DMS 273 (cell line): ENCODE data around the gene ANKRD39.

Experiments
- DNase-seq: peaks from one replicate; lab custom pipeline; 2025; ENCODE audit not compliant: unreplicated experiment; lab: John Stamatoyannopoulos, UW

Gene ANKRD39

DNA sequence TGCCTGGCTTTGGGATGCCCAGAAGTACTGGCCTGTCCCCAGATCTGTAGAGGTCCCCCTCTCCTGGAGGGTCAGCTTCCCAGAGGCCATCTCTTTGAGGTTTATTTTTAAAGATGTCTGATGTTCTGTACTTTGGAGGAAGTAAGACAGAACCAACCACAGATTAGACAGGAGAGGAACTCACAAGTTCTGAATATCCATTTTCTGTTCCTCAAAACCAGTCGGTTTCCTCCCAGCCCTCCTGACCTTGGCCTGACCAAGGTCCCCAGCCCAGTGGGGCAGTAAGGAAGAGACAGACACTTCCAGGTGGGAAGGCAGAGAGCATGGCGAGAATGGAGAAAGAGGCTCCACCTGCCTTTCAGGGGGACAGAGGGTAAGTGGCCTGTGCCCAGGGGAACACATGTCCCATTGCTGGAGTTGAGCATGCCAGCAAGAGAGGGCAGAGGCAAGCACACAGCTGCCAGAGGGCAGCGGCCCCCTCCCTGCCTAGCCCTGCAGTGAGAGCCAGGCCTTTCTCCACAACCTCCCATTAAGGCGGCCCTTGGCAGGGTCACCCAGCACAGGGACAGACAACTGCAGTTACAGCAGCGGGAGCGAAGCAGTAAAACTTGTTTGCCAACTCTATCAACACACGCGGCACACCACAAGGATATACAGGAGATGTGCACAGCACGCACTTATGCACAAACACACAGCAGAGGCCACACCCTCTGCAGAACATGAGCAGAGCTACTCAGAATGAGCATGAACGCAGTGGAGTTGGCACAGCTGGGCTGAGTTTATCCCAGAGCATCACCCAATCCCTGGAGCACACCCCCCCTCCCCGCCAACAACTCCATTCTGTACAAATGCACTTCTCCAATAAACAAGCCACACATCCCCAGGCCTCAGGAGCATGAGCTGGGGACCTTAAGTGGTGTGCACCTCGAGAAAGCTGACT is 30.5 kb upstream of the ANKRD39 start:
- DNase-seq, result no peak

DNA sequence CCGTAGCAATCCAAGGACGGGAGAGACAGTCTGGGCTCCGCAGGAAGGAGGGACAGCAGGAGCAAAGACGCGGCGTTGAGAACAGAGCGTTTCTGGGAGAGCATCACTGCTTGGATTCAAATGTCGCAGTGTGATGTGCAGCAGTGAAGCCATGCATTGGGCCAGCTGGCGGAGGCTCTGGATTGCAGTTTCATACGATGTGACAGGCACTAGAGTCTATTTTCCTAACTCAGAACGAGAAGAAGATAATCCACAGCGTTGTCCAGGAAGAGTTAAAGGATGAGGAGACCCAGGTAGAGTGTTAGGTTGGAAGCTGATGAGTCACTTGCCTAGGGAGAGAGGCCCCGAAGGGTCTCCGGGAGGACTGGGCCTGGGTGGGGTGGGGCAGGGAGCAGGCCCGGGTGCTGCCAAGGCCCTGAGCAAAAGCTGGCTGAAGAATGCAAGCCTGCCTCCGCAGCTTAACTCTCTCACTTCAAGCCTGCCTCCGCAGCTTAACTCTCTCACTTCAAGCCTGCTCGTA is 29.7 kb upstream of the ANKRD39 start:
- DNase-seq, result no peak

DNA sequence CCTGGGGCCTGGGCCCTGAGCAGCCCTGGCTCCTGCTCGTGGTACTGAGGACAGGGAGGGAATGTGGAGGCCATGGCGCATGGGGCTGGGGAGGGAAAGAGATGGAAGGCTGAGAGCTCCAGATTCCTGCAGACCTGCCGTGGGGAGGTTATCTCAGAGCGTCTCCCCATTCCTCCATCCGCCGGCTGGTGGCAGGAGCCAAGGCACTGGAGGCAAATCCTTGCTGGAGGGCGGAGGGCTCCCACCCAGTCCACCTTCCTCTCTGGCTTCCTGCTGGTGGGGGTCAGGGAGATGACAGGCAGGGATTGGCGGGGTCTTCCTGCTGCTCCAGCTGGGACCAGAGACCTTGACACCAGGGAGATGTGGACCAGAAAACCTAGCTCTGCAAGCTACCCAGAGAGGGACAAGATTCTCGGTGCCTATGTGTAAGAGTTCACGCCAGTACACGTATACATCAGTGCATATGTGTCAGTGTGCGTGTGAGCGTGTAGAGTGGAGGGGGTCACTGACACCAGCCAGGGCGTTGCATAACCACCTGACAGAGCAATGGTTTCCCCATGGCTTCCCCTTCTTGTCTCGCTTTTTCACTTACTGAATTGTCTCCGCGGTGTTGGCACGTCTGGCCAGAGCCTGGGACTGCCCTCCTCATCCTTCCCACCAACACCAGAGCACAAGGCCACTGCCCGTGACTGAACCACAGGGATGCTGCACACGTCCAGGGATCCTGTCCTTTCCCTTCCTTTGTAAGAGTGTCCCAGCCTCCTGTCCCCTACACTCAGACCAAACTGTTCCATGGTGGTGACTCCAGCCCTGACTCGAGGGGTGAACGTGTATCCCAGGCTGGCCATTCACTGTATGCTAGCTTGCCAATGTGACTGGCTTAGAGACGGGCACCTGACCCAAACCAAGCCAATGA is 27.9 kb upstream of the ANKRD39 start:
- no peak for DNase-seq

DNA sequence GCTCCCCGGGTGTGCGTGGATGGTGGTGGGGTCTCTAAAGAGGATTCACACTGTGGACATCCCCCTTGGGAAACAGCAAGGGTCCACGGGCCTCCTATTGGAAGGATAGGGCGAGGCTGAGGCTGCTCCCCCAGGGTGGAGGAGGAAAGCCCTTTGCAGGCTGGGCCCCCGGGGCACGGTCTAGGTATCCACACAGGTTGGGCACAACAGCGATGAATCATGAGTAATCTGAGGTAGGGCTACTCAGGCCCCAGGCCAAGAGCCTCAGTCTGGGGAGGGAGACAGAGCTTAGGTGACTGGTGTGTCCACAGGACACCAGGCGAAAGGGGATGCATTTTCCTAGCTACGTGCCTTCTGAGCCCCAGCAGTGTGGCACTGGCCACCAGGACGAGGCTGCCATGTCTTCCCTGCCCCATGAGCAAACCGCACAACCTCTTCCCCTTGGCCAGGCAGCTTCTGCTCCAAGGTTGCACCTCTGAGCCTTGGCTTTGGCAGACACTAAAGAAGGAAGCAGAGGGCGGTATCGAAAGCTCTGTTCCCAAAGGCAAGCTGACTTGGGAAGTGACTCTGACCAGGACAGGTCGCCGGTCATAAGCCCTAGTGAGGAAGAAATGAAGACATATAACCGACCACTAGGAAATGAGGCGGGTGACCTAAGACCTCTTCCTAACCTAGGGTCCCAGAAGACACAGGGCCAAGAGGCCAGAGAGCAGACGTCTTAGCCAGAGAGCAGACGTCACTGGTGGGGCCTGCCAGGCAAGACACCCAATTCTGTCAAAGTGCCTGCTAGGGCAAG is 26.7 kb upstream of the ANKRD39 start:
- DNase-seq, result no peak

DNA sequence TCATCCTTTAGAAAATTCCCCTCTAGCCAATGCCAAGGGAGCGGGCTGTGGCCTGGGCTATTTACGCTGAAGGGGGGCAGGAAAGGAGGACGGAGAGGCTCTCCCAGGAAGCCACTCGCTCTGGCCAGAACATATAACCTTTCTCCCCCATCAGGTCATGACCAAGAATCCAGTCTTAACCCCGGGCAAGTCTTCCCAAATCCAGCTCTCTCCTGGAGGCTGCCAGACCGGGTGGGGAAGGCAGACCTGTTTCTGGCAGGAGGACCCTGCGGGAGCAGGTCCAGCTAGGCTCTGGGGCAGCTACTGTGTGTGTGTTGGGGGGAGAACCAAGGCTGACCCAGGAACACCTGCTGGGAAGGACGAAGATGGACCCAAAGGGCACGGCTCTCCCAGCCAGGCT is 25.5 kb upstream of the ANKRD39 start:
- no peak for DNase-seq

DNA sequence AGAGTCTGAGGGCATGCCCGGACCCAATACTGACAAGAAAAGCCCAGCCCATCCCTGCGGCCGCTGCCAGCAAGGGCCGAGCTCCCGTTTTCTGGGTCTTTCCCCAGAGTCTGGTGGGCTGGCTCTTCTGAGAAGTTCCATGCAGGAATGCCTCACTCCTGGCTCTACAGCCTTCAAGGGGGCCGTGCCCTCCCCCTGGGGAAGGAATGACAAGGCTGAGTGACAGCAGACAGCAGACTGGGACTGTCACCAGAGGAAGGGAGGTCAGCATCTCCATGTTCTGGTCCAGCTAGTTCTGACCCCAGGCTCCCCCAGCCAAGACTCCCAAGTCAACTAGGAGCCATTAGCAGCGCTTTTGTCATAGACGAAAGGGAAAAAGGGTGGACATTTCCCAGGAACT is 25.1 kb upstream of the ANKRD39 start:
- no peak for DNase-seq

DNA sequence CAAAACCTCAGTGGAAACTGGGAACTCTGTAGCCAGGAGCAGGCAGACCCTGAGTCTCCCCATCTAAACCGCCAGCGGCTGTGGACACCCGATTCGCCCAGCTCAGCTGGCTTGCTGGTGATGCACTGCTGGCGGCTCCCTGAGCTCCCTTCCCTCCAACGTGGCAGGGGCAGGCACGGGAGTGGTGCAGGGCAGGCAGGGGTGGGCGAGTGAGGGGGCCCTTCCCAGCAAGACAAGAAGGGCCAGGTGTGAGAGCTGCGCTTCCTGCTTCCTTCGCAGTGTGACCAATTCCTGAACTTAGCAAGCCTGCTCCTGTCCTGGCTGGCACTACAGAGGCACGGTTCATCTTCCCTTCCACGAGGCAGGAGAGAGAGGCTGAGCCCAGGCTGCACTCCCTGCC is 24.4 kb upstream of the ANKRD39 start:
- no peak for DNase-seq

DNA sequence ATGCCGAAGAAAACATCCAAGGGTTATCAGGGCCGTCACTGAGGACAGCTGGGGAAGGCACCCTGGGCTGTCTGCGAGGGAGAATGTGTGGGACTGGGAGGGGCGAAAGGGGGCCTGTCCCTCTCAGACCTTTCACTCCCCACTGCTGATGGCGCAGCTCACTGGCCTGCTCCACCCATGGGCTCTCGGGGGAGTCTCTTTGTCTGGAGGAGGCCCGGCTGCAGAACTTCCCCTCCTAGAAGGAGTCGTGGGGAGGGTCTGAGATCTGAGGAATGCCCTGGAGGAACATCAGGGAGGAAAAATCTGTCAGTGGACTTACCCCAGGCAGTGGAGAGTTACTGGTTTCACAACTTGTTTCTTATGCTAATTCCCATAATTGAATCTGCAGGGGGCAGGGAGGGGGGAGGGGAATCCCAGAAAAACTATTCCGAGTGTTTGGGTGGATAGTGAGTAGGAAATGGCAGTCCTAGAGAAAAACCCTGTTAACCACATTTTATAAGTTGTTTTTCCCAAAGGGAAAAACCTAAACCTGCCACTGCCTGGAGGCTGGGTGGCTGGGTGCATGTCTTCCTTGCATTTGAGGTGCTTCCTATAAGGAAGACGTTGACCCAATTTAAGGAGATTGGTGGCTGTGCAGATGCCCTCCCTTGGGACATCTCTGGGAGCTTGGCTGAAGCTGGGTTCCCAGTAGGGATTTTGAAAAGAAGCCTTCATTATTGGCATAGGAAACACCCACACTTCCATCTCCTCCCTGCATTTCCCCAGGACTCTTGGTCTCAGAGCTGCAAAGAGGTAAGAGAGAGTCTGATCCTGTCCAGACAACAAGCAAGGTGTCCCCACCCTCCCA is 23.8 kb upstream of the ANKRD39 start:
- no peak for DNase-seq

DNA sequence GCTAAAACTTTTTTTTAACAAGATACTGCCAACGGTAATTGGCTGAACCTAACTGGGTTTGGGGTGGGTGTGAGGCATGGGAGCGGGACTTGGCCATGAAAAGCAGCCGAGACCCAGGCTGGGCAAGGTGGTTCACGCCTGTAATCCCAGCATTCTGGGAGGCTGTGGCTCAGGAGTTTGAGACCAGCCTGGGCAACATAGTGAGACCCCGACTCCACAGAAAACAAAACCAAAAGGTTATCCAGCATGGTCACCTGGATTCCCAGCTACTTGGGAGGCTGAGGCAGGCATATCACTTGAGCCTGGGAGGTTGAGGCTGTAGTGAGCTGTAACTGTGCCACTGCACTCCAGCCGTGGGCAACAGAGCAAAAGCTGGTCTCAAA is 23.1 kb upstream of the ANKRD39 start:
- DNase-seq, result no peak

DNA sequence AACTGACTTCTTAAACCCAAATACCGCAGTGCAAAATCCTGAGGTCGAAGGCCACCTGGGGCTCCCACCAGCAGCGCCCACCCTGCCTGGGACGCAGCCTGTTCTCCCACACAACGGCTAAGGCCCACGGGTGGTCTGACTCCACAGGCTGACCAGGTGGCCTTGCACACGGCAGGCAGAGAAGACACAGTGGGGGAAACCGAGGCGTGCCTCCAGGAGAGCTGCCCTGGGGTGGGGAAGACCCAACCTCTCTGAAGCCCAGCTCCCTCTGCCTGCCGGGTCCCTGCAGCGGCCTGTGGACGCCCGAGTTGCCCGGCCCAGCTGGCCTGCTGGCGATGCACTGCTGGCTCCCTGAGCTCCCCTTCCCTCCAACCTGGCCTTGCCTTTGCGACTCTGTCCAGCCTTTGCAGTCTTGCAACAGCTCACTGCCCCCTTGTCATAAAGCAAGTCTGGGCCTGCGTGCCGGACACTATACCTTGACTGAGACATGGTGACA is 21.8 kb upstream of the ANKRD39 start:
- DNase-seq, result no peak

DNA sequence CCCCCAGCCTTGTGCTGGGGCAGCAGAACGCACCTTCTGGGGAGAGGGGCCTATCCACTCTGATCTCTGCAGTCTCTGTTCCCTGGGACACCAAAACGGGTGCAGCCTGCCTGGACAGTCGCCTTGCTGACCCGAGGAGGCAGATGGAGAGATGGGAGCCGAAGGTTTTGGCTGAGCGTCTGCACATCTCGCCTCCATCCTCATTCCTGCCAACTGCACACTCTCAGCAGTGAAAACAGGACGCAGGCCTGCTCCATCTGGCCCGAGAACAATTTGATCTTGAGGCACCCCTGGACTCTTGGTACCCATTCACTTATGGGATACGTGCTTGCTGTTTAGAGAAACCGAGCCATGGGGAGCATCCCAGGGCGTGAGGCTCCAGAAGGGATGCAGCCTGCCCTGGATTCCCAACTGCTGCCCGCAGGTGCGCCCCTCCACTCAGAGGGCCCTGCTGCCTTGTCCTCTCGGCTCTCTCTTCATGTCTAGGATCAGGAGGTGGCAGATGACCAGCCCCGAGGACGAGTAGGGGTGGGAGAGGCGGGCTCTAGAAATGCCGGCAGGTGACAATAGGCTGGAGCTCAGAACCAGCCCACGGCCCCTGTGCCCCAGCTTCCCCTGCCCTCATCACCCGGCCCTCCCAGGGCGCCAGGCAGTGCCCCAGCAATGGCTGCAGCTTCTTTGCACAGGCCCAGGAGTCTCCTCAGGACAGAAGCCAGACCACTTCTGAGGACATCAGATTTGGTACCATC is 21.2 kb upstream of the ANKRD39 start:
- no peak for DNase-seq

DNA sequence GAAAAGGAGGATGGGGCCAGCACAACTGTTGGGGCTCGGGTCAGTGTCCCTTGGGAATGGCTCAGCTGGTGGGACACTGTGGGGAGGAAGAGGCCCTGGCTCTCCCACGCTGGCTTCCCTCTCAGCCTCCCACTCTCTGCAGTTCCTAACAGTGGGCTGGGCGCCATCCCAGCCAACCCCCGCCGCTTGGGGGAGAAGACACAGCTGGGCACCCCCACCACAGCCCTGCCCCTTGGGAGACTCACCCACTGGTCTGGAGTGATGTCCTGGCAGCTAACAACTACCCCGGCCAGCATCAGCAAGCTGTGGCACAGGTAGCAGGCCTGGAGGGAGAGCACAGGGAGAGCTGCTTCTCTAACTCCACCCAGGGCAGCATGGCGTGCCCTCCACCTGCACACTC is 20.4 kb upstream of the ANKRD39 start:
- DNase-seq, result no peak

DNA sequence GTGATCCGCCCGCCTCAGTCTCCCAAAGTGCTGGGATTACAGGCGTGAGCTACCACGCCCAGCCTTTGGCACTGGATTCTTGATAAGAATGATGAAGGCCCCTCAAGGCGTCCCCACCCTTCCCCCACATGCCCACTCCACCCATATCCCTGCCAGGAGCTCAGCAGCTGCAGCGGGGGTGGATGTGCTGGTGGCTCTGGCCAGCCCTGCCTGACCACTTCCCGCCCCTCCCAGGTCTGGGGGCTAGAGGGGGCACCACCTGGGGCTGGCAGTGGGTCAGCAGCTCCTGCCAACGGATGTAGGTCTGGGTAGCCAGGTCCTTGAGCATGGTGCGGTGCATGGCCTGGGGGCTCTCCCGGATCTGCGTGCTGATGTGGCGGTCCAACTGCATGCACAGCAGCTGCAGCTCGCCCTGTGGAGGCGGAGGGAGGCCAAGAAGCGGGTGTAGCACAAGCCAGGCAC is 19.8 kb upstream of the ANKRD39 start:
- DNase-seq, result no peak

DNA sequence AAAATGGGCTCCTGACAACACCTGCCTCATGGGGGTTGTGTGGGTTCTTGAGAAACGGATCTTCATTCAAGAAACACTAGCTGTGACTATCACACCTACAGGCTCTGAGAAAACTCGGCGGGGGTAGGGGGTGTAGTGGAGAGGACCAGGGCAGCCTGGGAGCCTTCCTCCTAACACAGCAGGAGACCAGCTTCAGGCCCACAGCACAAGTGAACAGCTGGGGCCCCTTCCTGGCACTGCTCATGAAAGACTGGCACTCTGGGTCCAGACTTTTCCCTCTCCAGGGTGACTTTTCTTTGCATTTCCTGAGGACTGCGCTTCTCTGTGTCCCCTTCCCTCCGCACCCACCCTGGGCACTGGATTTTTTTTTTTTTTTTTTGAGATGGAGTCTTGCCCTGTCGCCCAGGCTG is 19.2 kb upstream of the ANKRD39 start:
- DNase-seq, result peak; percentile 49

DNA sequence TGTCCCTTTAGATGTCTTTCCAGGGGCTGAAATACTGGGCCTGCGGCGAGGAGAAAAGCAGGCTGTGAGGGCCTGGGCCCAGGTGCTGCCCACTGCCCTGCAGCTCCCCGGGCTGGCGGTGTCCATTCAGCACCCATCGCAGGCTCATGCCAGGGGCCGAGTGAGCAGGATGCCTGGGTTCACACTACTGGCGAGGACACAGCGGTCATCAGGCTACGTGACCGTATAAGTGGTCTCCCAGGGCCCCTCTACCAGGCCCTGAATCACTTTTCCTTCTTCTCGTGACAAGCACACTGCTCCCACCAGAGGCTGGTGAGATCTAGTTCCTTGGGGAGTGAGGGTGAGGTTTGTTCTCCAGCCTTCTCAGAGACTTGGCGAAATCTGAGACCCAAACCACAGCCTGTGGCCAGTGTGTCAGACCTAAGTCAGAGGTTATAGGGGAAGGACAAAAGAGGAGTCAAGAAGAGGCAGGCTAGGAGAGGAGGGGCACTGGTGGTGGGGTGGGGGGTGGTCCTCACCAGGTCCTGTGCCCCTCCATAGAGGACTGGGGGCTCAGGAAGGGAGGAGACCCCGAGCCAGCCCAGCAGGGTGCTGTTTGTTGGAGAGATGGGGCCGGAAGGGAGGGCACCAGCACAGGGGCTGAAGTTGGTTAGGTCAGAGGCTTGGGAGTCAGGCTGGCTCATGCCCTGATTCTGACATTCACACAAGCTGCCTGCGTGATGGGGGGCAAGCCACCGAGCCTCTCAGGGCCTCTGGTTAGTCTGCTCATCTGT is 18.6 kb upstream of the ANKRD39 start:
- no peak for DNase-seq

DNA sequence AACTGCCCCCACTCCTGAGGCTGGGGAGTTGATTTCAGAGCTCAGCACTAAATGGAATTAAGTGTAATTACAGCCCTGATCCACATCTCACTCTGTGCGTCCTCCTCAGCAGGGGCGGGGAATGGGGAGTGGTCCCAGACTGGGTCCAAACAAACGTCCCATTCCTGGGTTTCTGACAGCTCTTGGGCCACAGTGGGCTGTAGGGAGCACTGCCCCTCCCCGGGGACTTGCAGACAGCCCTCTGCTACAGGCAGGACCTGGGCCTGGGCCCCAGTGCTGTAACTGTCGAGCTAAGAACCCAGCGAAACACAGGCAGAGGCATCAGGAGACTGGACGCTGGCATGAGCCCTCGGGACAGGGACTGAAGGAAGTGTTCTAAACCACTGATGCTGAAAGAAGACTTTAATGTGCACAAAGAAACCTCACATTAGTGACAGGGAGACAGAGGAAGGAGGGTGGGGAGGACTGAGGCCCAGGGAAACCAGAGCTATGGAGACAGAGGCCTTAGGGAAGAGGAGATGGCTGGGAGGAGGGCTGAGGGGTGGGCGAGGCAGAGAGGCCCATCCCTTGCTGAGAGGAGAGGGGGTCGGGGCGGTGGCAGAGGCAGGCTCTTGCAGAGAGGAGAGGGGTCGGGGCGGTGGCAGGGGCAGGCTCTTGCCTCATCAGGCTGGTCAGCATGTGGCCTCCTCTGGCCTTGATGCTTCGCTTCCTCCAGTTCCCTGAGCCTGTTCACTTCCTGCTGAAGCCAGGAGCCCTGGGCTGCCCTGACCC is 17.9 kb upstream of the ANKRD39 start:
- peak; percentile 56 for DNase-seq

DNA sequence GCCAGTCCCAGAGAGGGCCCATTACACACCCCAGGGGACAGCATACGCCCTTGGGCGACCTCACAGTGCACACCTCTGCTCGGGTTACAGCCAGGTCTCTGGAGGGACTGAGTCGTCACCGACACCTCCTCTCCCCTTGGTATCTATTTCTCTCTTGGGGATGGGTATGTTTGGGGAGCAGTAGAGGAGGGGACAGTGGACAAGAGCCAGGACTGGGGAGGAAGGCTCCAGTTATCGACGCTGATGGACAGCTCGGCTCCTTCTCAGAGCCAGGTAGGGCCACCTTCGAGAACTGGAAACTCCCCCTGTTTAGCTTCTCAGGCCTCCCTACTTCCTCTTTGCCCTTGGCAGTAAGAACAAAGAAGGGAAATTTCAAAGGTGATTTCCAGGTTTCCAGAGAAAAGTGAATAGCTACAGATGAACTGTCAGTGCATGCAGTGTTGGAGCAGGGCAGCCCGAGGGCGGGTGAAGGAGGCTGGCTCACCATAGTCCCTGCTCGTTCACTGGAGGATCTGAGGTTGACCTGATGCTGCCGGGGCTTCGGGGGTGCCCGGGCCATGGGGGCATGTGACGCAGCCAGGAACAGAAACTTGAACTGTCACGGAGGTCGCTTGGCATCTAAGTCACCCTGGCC is 16.5 kb upstream of the ANKRD39 start:
- no peak for DNase-seq
